ENCODE data around the gene PEF1.
A peak's percentile ranks its signal among the peaks of the same experiment; 100 is the strongest.
"Not testable (repeated sequence)": the region's sequence is repeated elsewhere in the genome, so short reads cannot be mapped to it uniquely, and the experiment has no call there.

Gene PEF1

DNA sequence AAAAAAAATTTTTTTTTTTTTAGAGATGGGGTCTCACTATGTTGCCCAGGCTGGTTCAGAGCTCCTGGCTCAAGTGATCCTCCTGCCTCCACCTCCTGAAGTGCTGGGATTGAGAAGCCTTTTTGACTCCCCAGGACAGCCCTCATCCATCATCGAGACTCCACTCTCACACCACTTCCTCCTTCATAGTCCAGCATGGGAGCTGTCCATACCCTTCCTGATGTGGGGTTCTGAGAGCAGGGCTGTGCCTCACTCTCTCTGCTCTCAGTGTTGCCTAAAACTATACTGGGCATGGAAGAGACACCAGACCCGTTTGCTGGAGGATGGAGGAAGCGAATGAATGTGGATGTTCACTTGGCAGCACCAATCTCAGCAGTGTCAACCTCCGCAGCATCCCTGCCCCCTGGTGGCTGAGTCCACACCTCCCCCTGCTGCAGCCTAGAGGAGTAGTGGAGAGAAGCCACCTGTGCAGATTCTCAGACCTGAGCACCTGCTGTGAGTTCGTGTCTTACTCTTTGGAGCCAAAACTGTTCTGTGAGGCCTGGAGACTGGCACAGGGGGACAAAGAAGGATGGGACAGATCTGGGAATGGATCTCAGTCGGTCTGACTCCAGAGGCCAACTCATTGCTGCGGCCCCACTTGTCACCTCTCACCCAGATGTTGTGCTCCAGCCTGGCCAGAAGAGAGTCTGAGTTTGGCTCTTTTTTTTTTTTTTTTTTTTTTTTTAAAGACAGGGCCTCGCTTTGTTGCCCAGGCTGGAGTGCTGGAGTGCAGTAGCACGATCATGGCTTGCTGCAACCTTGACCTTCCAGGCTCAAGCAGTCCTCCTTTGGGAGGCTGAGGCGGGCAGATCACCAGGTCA is 50.7 kb downstream of the PEF1 start:
- DNase-seq (ENCODE audit: low read depth) = peak; percentile 84
- TF ChIP-seq, protein P1, sequence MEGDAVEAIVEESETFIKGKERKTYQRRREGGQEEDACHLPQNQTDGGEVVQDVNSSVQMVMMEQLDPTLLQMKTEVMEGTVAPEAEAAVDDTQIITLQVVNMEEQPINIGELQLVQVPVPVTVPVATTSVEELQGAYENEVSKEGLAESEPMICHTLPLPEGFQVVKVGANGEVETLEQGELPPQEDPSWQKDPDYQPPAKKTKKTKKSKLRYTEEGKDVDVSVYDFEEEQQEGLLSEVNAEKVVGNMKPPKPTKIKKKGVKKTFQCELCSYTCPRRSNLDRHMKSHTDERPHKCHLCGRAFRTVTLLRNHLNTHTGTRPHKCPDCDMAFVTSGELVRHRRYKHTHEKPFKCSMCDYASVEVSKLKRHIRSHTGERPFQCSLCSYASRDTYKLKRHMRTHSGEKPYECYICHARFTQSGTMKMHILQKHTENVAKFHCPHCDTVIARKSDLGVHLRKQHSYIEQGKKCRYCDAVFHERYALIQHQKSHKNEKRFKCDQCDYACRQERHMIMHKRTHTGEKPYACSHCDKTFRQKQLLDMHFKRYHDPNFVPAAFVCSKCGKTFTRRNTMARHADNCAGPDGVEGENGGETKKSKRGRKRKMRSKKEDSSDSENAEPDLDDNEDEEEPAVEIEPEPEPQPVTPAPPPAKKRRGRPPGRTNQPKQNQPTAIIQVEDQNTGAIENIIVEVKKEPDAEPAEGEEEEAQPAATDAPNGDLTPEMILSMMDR (IDR thresholded peaks at IDR 0.05; ENCODE audit: low read length, missing control alignments) = peak; percentile 99
- no peak overlapping the region for H3K4me3 ChIP-seq (replicated peaks; ENCODE audit: low read depth, low read length)

GRCh38 chr1:31593136-31593665 is 51.5 kb downstream of the PEF1 start:
- no peak overlapping the region for H3K4me3 ChIP-seq (replicated peaks; ENCODE audit: low read depth, low read length)
- DNase-seq (ENCODE audit: low read depth) = no peak
- TF ChIP-seq, protein P1 (IDR thresholded peaks at IDR 0.05; ENCODE audit: low read length, missing control alignments) = no peak

DNA sequence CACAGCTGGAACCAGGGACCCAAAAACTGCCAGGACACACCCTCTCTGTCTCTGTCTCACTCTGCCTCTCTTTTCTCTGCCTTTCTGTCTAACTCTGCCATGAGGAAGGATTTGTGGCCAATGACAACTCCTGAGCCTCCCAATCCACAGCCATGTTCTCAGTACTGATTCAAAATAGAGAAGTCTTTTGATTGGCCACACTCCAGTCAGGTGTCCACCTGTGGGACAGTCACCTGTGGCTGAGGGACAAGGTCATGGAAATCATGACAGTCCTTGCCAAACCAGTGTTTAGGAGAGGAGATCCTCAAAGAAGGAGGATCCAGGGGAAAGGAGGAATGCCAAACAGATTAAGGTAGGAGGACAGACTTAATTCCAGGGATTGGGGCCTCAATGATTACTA is 52.5 kb downstream of the PEF1 start:
- H3K4me3 ChIP-seq (replicated peaks; ENCODE audit: low read depth, low read length) = no peak overlapping the region
- no peak for DNase-seq (ENCODE audit: low read depth)
- TF ChIP-seq, protein P1 (IDR thresholded peaks at IDR 0.05; ENCODE audit: low read length, missing control alignments) = no peak

- TF ChIP-seq, protein P1 (IDR thresholded peaks at IDR 0.05; ENCODE audit: low read length, missing control alignments) = no peak
- H3K4me3 ChIP-seq (replicated peaks; ENCODE audit: low read depth, low read length) = no peak overlapping the region
- DNase-seq (ENCODE audit: low read depth) = no peak
Measured at GRCh38 chr1:31591425-31592093, 53.1 kb downstream of the PEF1 start.

DNA sequence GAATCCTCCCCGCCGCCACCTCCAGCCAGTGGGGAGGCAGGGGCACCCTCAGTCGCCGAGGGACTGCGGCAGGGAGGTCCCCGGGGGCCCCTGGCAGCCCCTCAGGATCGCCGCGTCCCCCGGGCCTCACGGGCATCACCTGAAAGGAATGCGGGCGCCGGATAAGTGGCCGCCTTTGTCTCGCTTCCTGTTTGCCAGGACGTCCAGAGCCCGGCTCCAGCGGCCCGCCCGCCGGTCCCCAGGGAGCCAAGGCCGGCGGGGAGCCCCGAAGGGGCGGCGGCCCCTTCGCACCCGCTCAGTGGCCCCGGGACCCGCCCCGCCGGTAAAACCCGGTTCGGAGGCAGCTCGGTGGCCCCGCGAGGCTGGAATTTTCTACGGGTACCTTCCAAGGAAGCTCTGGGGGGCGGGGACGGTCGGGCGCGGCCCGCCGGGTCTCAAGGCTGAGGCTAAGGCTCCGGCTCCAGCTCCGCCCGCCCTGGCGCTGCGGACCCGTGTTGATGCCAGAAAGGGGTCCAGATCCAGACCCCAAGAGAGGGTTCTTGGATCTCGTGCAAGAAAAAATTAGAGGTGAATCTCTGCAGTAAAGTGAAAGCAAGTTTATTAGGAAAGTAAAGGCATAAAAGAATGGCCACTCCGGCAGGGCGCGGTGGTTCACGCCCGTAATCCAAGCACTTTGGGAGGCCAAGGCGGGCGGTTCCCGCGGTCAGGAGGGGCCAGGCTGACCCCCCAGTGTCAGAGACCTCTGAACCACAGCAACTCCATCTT is 55.7 kb downstream of the PEF1 start:
- no peak for DNase-seq (ENCODE audit: low read depth)
- TF ChIP-seq, protein P1 (IDR thresholded peaks at IDR 0.05; ENCODE audit: low read length, missing control alignments) = no peak
- peak overlapping the region; percentile 29 for H3K4me3 ChIP-seq (replicated peaks; ENCODE audit: low read depth, low read length)

DNA sequence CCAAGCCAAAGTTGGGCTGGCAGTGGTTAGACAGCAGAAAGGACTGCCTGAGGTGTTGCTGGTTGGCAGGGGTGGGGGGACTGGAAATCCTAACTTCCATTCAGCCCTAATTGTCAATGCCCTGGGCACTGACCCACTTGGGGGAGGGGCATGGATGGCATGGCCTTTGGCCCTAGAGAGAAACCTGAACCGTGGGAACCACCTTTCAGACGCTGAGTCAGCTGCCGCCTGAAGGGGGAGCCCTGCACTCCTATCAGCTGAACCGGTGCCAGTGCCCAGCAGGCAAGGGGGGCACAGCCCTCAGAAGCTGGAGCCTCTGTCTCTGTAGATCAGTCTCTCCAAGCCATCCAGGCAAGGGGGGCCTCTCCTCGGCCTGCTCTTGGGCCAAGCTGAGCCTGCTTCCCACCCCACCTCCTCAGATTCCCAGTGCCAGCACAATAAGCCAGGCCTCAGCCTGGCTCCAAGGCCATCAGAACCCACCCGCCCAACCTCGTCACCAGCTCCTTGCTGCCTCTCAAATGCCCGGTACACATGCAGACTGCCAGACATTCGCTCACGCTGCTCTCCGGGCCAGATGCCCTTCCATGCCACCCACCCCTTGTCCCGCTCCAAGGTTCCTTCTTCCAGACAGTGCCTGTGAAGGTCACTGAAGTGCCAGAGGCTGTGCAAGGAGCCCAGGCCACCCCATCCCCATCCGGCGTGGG is 56.8 kb downstream of the PEF1 start:
- no peak overlapping the region for H3K4me3 ChIP-seq (replicated peaks; ENCODE audit: low read depth, low read length)
- TF ChIP-seq, protein P1 (IDR thresholded peaks at IDR 0.05; ENCODE audit: low read length, missing control alignments) = peak; percentile 66
- peak; percentile 42 for DNase-seq (ENCODE audit: low read depth)

DNA sequence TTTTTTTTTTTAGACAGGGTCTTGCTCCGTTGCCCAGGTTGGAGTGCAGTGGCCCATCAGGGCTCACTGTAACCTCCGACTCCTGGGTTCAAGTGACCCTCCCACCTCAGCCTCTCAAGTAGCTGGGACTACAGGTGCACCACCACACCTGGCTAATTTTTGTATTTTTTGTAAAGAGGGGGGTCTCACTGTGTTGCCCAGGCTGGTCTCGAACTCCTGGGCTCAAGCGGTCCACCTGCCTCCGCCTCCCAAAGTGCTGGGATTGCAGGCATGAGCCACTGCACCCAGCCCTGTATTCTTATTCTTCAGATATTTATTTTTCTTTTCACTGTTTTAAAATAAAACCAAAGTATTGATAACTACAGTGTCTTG is 57.4 kb downstream of the PEF1 start:
- not testable (repeated sequence) for H3K4me3 ChIP-seq (replicated peaks; ENCODE audit: low read depth, low read length); DNase-seq (ENCODE audit: low read depth)

All from fibroblast of pulmonary artery (primary cell).